HG02763 (cell line): ENCODE measurements around the gene PTPA.
"Not testable (repeated sequence)": the region's sequence is repeated elsewhere in the genome, so short reads cannot be mapped to it uniquely, and the experiment has no call there.

Experiments used
- ATAC-seq: cut with Tn5 transposase; IDR thresholded peaks from one replicate; pipeline ENCODE4 v1.9.1; 2021; ENCODE audit warnings: mild to moderate bottlenecking, moderate library complexity; ENCODE audit not compliant: unreplicated experiment

Gene PTPA

DNA sequence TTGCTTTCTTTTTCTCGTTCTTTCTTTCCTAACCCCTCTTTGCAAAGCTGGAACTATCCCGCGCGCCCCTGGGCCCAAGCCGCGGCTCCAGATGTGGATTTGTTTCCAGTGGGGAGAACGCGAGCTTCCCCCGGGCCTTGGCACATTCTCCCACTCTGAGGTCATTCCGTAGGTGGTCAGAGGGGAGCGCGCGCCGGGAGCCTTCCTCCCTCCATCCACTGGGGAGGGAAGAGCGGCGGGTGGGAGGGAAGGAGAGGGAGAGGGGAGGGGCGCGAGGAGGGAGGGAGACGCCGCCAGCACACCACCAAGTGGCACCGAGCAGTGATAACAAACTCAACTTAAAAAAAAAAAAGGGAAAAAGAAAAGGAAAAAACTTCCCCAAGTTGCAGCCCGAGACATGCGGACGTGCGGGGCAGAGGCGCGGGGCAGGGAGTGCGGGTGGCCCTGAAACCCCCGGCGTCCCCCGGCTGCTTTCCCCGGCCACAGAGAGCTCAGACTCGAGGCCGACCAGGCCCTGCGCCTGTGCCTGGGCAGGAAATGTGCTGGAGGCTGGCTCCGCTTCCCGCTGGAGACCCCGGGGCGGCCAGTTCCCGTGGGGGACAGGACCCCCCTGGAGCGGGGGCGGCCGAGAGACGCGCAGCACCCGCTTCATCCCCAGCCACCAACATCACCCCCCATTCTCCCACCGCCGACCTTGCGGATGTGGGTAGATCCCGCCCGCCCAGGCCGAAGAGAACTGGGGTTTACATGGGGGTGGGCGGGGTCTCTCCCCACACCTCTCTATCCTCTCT, 63.7 kb downstream of the PTPA start:
- no peak for ATAC-seq

DNA sequence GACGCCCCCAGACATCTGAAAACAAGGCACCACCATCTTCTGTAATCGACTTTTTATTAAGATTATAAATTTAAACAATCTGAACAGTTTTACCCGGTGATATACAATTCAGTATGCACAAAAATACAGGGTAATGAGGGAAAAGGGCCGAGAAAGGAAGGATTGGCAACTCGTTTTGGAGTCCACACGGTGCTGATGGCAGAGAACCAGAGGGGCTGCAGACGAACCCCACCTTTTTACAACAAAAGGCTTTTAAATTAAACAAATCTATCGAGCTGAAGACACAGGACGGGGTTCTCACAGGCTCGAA, 64.3 kb downstream of the PTPA start:
- no peak for ATAC-seq

DNA sequence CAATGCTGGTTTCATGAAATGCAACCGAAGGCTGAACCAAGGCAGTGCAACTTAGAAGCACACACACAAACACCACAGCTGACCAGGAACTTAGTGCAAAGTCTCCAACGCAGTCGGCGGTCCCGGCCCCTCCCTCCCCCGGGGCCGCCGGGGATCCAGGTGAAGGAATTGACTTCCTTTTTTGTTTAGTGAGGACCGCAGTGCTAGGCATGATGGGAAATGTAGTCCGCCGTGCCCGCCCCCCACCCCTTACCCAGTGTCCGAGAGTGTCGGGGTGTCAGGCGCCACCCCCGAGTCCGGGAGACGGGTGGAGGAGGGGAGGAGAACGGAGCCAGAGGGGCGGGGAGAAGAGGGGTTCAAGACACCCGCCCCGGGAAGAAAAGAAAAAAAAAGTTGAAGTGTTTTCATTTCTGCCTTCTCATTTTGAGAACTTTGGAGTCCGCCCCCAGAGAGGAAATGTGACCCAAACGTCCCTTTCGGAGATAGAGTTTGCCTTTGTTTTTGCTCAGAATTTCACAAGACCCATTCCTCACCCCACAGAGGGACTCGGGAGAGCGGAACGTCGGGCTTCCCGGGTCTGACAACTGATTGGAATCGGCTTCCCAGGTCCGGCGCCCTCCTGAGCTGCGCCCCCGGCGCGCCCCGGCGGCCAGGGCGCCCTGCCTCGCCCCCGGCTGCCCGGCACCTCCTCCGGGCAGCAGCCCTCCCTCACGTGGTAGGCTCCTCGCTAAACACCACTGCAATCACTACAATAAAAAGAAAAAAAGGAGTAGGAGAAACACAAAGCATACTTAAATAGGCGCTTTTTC, 64.8 kb downstream of the PTPA start:
- peak; percentile 22 for ATAC-seq

DNA sequence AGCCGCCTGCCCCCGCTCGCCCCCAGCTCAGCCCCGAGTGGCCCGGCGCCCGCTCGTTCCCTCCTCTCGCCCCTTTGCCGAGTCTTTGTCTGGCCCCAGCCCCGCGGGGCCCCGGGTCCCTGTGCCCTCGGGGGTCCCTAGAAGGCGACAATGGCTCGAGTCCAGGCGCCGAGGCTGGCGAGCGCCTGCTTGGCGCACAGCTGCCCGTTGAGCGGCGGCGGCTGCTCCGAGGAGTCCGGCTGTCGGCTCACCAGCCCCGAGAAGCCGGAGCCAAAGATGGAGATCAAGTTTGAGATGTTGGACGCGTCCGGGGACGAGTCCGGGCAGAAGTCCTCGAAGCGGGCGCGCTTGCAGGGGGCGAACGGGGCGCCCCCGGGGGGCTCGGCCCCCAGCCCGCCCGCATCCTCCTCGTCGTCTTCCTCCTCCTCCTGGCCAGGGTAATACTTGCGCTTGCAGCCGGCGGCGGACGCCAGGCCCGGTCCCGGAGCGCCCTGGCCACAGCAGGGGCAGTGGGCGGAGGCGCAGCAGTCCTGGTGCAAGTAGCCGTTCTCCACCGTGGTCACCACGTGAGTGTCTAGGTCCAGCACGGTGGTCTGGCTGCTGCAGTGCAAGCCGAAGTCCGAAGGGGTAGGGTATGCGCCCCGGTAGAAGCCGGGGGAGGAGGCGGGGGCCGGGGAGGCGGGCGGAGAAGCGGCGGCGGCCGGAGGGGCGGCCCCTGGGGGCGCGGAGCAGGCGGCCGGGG, 65.7 kb downstream of the PTPA start:
- no peak for ATAC-seq

DNA sequence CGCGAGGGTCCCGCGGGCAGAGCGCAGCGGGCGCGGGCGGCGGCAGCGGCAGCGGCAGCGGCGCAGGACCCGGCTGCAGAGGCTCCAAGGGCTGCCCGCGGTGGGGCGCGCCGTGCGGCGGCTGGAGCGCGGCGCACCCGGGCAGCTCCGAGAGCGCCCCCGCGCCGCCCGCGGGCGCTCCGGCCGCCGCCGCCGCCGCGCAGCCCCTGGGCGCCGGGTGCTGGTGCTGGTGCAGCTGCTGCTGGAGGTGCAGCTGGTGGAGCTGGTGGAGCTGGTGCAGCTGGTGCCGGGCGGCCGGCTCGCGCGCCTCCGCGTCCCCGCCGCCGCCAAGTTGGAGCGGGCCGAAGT, 66.2 kb downstream of the PTPA start:
- ATAC-seq: peak; percentile 14

DNA sequence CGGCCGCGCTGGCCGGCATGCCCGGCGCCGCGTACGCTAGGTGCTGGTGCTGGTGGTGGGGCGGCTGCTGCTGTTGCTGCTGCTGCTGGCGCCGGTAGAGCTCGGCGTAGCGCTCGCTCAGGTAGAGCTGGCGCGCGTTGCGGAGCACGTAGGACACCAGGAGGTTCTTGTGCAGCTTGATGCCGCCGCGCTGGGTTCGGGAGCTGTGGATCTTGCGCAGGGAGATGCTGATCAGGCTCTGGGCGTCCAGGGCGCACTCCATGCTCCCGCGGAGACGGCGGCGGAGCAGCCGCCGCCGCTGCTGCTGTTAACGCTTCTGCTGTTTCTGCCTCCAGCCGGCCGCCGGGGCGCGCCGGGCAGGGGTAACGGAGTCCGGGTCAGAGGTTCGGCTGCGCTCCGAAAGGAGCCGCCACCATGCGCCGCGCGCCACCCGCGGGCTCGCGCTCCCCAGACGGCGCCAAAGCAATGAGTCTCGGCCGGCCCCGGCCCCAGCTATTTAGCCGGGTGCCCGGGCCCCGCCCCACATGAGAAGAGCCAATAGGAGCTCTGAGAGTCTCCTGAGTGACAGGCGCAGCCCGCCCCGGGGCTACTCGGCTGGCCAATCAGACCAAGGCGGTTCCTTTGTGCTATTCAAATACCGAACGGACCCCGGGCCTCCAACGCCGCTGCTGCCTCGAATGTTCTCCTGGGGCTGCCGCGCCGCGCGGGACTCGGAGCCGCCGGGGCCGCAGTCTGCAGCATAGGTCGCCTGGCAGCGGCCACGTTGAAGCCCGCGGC, 66.8 kb downstream of the PTPA start, which contains the start of gene IER5L:
Gene IER5L, minus strand, starts transcription at position 471 of the 777 bp plus-strand sequence. Its CDS starts 209 bp downstream, at position 262.
- peak; percentile 75 for ATAC-seq

DNA sequence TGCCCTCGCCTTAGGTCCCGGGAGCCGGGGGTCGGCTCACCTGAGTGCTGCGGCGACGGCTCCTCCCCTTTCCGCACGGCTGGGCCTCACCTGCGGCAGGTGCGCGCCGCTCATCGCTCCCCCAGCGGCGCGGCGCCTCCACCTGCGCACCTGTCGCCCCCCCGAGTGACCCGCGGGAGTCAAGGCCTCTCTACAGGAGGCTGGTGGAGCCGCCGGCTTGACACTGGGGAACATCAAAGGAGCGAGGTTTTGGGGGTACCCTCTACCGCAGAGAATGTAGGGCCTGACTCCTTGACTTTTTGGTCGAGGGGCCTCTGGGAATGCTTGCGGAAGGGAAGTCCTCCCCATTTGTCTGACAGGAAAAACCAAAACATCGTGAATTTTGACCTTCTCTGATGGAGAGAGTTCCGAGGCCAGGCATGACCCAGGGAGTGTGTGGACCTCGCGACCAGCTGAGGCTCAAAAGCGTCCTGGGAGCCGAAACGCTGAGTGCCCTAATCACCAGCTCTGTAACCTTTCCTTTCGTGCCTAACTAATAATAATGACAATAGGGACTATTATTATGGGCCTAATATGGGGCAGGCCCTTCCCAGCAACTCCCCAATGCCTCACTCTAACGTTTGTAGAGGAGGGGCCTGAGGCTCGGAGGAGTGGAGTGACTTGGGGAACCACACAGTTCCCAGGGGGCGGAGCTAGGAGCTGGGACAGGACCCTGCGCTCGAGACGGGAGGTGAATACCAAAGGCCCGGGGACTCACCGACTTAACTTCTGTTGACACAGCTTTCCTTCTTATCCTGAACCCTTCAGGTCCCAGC, 67.6 kb downstream of the PTPA start:
- ATAC-seq: no peak

DNA sequence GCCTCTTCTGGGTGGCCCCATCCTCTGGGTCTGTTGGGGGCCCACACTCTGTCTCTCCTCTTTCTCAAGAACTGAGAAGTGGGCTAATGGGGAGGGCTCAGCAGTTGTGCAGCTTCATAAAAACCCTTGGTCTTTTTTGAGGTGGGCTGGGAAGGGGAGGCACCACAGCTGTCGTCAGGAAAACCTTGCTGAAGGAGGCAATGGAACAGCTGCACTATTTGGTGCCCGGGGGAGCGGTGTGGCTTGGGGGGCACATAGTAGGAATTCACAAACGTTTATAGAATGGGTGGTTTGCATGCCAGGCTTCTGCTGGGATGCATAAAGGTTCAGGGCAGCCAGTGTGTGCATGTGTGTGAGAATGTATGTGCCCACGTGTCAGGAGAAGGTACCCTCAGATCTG, 70.0 kb downstream of the PTPA start:
- ATAC-seq: no peak

DNA sequence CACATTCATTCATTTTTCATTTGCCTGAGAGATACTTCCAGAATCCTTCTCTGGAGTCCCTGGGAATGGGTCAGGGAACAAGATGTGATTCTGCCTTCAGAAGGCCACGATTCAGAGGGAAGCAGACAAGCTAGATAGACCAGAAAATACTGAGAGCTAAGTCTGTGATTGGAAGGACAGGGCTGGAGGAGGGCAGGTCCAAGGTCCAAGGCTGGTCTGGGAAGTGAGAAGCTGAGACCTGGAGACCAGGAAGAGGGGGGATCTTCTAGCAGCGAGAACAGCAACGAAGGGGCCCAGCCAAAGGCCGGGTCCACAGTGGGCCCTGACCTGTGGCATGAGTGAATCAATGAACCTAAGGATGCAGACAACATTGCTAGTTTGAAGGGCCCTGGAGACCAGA, 70.9 kb downstream of the PTPA start:
- ATAC-seq: no peak

DNA sequence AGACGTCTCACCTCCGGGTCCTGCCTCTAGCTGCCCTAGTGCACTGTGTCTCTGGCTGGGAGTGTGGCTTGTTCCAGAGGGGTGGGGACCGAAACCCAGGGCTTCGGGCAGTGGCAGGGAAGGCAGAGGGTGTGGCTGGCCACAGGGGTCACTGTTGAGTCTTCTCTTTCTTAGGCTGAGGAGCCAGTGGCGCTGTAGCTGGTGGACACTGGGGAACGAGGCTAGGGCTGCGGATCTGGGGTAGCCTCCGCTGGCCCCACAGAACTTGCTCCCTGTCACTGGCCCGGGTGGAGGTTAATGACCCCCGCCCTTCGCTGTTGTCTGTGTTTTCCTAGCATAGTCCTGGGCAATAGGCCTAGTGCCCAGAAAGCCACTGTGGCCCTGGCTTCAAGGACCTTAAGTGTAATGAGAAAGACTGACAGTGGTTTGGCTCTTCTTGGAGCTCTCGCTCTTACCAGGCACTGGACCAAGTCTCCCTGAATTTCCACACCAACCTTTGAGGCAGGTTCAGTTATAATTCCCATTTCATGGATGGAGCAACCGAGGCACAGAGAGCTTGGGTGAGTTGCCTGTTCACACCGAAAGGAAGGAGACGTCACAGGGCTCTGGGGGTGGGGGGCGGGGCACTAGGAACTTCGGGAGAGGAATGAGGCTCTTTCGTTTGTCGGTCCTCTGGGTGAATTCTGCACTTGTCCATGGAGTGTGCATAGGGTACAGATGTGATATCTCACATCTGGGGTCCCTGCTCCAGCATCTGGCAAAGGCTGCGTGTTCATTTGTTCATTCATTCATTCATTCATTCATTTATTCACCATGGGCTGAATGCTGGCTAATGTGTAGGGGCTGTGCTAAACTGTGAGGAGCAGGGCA, 71.6 kb downstream of the PTPA start:
- ATAC-seq: no peak

DNA sequence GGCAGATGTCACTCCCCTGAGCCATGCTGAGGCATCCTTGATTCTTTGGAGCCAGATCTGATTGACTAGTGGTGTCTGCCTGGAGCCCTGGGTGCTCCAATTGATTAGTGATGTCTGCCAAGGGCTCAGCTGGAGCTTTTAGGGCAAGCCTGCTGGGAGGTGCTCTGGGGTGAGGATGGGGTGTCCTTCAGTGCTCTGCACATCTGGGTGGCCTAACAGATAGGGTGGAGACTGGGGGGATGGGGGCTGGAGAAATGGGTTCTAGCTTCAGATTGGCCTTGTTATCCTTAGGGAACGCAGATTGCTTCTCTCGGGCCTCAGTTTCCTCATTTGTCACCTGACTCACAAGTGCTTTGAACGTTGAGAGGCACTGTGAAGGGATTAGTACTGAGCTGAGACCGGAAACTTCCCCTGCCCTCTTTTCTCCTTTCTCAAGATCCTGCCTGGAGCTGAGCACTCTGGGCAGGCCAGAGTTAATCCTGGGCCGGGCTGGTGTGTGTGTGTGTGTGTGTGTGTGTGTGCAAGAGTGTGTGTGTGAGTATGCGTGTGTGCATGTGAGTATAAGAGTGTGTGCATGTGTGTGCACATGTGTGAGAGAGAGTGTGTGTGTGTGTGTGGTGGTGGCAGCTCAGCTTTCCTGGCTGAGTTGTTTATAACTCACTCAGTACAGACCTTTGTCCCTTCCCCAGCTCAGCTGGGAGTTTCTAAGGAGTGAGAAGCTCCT, 72.4 kb downstream of the PTPA start:
- no peak for ATAC-seq

DNA sequence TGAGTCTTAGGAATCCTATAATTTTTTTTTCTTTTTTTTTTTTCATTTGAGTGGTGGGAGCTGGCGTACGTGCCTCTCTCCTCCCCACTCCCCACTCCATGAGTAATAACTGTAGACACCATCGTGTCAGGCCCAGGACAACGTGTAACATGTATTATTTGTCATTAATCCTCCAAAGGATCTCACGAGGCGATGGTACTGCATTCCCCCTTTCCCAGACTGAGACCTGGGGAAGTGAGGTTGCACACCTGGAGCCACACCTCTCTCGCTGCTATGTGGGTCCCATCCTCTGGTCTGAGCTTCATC, 73.0 kb downstream of the PTPA start:
- no peak for ATAC-seq

DNA sequence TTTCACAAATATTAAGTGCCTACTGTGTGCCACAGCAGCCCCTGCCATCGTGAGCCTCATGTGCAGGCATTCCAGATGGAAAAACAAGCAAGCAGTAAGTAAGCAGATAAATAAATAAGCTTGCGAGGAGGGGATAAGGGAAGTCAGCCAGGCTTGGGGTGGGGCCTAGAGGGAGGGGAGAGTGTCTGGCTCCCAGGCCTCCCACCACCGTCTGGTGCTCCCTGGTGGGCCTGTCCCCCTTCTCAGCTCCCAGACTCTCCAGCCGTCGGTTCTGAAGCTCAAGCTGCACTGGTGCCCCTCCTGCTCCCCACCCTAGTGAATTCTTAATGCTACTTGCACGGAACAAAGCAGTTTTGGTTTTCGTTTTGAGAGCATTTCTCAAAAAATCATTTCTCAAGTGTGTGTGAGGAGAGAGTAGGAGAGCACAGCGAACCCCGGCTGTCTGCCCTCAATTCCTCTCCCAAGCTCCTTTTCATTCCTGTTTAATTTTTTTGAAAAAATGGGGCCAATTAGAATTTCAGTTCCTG, 73.4 kb downstream of the PTPA start:
- no peak for ATAC-seq

DNA sequence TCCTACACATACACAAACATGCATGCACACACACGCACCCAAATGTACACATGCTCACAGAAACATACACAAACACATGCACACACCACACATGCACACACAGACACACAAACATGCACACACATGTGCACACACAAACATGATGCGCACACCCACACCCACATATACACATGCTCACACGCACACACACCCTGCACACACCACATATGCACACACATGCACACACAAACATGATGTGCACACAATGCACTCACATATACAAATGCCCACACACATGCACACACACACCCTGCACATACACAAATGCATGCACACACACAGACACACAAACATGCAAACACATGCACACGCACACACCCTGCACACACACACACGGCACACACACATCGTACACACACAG, 74.2 kb downstream of the PTPA start:
- ATAC-seq: no peak

DNA sequence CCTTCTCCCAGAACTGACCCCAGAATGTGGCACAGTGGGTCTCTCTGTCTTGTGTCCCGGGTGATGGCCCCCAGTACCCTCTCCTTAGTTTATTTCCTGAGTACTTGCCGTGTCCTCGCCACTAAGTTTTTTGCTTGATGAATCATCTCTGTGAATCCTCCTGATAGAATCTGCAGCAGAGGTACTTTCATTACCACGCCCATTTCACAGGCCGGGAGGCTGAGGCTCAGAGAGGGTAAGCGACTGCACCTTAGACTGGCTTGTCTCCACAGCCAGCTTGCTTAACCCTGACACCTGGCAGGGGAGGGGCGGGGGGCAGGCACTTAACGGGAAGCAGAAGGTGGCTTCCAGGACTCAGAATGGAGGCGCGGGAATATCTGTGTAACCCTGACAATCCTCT, 74.8 kb downstream of the PTPA start:
- ATAC-seq: no peak

DNA sequence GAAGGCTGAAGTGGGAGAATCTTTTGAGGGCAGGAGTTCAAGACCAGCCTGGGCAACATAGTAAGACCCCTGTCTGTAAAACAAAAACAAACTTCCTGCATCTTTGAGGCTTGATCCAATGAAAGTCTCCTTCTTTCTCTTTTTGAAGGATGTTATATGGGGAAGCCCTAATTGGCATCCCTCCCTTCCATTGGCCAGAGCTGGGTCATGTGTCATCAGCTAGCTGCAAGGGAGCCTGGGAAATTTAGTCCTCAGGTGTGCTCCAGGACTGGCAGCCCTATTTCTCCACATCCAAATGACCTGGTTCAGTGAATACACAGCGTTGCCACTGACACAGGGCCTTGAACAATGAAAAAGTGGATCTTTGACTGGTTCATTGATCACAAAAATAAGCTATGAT, 75.8 kb downstream of the PTPA start:
- no peak for ATAC-seq

DNA sequence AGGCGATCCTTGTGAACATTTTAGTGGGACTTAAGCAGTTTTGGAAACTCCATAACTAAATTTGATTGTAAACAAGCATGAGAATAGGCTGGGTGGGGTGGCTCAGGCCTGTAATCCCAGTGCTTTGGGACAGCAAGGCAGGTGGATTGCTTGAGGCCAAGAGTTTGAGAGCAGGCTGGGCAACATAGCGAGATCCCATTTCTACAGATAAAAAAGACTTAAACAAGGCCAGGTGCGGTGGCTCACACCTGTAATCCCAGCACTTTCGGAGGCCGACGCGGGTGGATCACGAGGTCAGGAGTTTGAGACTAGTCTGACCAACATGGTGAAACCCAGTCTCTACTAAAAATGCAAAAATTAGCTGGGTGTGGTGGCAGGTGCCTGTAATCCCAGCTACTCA, 78.8 kb downstream of the PTPA start:
- ATAC-seq: not testable (repeated sequence)

DNA sequence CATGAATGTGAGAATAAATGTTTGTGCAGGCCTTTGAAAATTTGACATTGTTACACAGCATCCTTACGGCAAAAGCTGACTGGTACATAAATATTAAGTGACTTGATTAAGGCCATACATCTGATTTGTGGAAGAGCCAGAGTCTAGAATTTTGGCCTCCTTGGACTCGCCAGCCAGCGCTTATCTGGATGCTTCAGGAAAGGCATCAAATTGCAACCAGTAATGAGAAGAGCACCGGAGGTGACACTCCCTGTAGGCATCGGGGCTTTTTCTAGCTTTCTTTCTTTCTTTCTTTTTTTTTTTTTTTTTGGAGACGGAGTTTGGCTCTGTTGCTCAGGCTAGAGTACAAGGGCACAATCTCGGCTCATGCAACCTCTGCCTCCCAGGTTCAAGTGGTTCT, 80.0 kb downstream of the PTPA start:
- ATAC-seq: no peak

DNA sequence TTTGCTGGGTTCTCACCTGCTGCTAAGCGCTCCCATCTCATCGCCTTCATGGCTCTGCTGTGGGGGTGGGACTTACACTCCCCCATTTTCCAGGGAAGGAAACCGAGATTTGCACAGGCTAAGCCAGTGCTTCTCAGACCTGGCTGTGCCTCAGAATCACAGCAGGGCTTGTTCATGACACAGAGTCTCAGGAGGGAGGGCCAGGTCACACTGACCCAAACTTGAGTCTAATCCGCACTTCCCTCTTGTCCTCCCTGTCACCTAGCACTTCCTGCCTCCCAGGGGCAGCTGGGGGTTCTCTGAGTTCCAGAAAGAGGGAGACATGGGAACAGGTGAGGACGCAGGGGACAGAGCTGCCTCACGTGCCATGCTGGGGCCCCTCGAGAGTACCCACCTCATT, 82.4 kb downstream of the PTPA start:
- ATAC-seq: no peak
